ENCODE results near the gene KCNQ2.

DNA sequence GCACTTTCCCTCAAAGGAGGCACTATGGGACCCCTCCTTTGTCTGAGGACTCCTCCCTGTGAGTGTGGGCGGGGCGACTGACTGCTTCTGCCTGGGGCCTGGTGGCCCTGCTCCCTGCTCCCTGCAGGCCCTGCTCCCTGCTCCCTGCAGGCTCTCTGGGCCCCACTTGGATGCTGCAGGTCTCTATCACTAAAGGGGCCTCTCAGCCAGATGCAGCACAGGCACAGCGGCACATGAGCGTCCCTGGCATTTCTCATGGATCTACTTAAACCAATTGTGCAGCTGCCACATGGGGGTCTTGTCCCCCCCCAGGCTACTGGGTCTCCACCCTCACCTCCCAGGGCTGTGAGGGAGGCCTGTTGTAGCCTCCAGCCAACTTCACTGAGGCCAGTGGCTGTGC lies 18.6 kb upstream of the KCNQ2 start:
- TF ChIP-seq, protein P1, sequence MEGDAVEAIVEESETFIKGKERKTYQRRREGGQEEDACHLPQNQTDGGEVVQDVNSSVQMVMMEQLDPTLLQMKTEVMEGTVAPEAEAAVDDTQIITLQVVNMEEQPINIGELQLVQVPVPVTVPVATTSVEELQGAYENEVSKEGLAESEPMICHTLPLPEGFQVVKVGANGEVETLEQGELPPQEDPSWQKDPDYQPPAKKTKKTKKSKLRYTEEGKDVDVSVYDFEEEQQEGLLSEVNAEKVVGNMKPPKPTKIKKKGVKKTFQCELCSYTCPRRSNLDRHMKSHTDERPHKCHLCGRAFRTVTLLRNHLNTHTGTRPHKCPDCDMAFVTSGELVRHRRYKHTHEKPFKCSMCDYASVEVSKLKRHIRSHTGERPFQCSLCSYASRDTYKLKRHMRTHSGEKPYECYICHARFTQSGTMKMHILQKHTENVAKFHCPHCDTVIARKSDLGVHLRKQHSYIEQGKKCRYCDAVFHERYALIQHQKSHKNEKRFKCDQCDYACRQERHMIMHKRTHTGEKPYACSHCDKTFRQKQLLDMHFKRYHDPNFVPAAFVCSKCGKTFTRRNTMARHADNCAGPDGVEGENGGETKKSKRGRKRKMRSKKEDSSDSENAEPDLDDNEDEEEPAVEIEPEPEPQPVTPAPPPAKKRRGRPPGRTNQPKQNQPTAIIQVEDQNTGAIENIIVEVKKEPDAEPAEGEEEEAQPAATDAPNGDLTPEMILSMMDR (conservative IDR thresholded peaks at IDR 0.05): no peak
- no peak for TF ChIP-seq ZFX (IDR thresholded peaks at IDR 0.05)
